AG09319 (cell line): ENCODE results near the gene SND1.

ENCODE experiments used
- DNase-seq: peaks from one replicate; pipeline ENCODE4 v3.0.0-alpha.2; 2010; ENCODE audit warnings: low read depth; ENCODE audit errors: extremely low read depth
- CTCF ChIP-seq: IDR thresholded peaks from 2 replicates; pipeline ENCODE4 v1.5.1; 2011; ENCODE audit warnings: low read depth, mild to moderate bottlenecking, inconsistent platforms, low read length, moderate library complexity

The SND1 gene

GRCh38 chr7:128004623-128005022, 352.6 kb downstream of the SND1 start:
- no peak for TF ChIP-seq CTCF
- no peak for DNase-seq

GRCh38 chr7:128005117-128005516, 353.1 kb downstream of the SND1 start:
- no peak for TF ChIP-seq CTCF
- no peak for DNase-seq

- TF ChIP-seq CTCF, result no peak
- no peak for DNase-seq
These were observed 353.8 kb downstream of the SND1 start for GRCh38 chr7:128005759-128006159.

GRCh38 chr7:128006550-128007302, 354.7 kb downstream of the SND1 start:
- no peak for TF ChIP-seq CTCF
- no peak for DNase-seq

- DNase-seq, result no peak
- no peak for TF ChIP-seq CTCF
These were observed 355.3 kb downstream of the SND1 start for GRCh38 chr7:128007303-128007680.

- TF ChIP-seq CTCF, result no peak
- DNase-seq, result no peak
These were observed 356.1 kb downstream of the SND1 start for GRCh38 chr7:128008141-128008540.

GRCh38 chr7:128008744-128009143, 356.8 kb downstream of the SND1 start:
- DNase-seq, result no peak

More at GRCh38 chr7:128008744-128009143, 356.8 kb downstream of the SND1 start:
- no peak for TF ChIP-seq CTCF
